H9 (cell line): ENCODE measurements around the gene ASIC3. TPM values are rescaled to one million over a fixed set of nuclear protein-coding genes. Genes with fewer than 3 reads are reported as not detected.

Source experiments
- DNase-seq: peaks from one replicate; pipeline ENCODE4 v3.0.0-alpha.2; 2017
- H2AFZ ChIP-seq: one replicate; pipeline ENCODE4 v1.6.1; 2013; ENCODE audit warnings: mild to moderate bottlenecking, low read length, control low read depth, moderate library complexity
- H2AK5ac ChIP-seq: 2 replicates; pipeline ENCODE4 v1.6.1; 2013; ENCODE audit warnings: low read length, control low read depth, mixed read lengths; ENCODE audit not compliant: insufficient read length
- H2BK120ac ChIP-seq: one replicate; pipeline ENCODE4 v1.6.1; 2013; ENCODE audit warnings: low read depth, mild to moderate bottlenecking, low read length, control low read depth, inconsistent platforms; ENCODE audit not compliant: poor library complexity, severe bottlenecking
- H2BK12ac ChIP-seq: 2 replicates; pipeline ENCODE4 v1.6.1; 2013; ENCODE audit warnings: low read length, control low read depth, mixed read lengths, low read depth; ENCODE audit not compliant: insufficient read length
- H2BK15ac ChIP-seq: 2 replicates; pipeline ENCODE4 v1.6.1; 2013; ENCODE audit warnings: low read depth, low read length, control low read depth
- H2BK20ac ChIP-seq: one replicate; pipeline ENCODE4 v1.6.1; 2013; ENCODE audit warnings: low read depth, mild to moderate bottlenecking, low read length, control low read depth, inconsistent platforms; ENCODE audit not compliant: poor library complexity, severe bottlenecking
- H2BK5ac ChIP-seq: 2 replicates; pipeline ENCODE4 v1.6.1; 2013; ENCODE audit warnings: low read length, control low read depth, mixed read lengths; ENCODE audit not compliant: insufficient read length
- H3K14ac ChIP-seq: 2 replicates; pipeline ENCODE4 v1.6.1; 2013; ENCODE audit warnings: low read length, control low read depth; ENCODE audit not compliant: insufficient read depth
- H3K18ac ChIP-seq: 2 replicates; pipeline ENCODE4 v1.6.1; 2013; ENCODE audit warnings: low read depth, mild to moderate bottlenecking, mixed read lengths, low read length, control low read depth; ENCODE audit not compliant: insufficient read length
- H3K23ac ChIP-seq: 2 replicates; pipeline ENCODE4 v1.6.1; 2013; ENCODE audit warnings: low read length, control low read depth, mixed read lengths, low read depth; ENCODE audit not compliant: insufficient read length
- H3K23me2 ChIP-seq: 2 replicates; pipeline ENCODE4 v1.6.1; 2013; ENCODE audit warnings: low read depth, mild to moderate bottlenecking, mixed read lengths, low read length, control low read depth; ENCODE audit not compliant: insufficient read length, poor library complexity, severe bottlenecking
- H3K27ac ChIP-seq: 2 replicates; pipeline ENCODE4 v1.5.1; 2013; ENCODE audit warnings: low read length, control low read depth, mixed read lengths, low read depth; ENCODE audit not compliant: insufficient read length
- H3K27me3 ChIP-seq: 2 replicates; pipeline ENCODE4 v1.6.1; 2013; ENCODE audit warnings: low read length, control low read depth, inconsistent platforms; ENCODE audit not compliant: insufficient read depth
- H3K4ac ChIP-seq: 2 replicates; pipeline ENCODE4 v1.6.1; 2013; ENCODE audit warnings: low read depth, mild to moderate bottlenecking, control low read depth, inconsistent platforms, low read length, moderate library complexity
- H3K4me1 ChIP-seq: 2 replicates; pipeline ENCODE4 v1.6.1; 2013; ENCODE audit warnings: low read length, control low read depth, inconsistent platforms; ENCODE audit not compliant: insufficient read depth
- H3K4me2 ChIP-seq: 2 replicates; pipeline ENCODE4 v1.6.1; 2013; ENCODE audit warnings: low read length, control low read depth, mixed read lengths; ENCODE audit not compliant: insufficient read length, insufficient read depth
- H3K56ac ChIP-seq: 2 replicates; pipeline ENCODE4 v1.6.1; 2013; ENCODE audit warnings: low read depth, mild to moderate bottlenecking, mixed read lengths, low read length, control low read depth; ENCODE audit not compliant: insufficient read length
- H3K79me1 ChIP-seq: 2 replicates; pipeline ENCODE4 v1.6.1; 2013; ENCODE audit warnings: low read depth, mild to moderate bottlenecking, moderate library complexity, low read length, control low read depth, inconsistent platforms; ENCODE audit not compliant: insufficient read depth, poor library complexity, severe bottlenecking
- H3K79me2 ChIP-seq: 2 replicates; pipeline ENCODE4 v1.6.1; 2013; ENCODE audit warnings: low read length, control low read depth, inconsistent platforms; ENCODE audit not compliant: insufficient read depth
- H3K9ac ChIP-seq: 2 replicates; pipeline ENCODE4 v1.6.1; 2013; ENCODE audit warnings: low read length, control low read depth, mixed read lengths; ENCODE audit not compliant: insufficient read length; ENCODE audit errors: extremely low read depth
- H3K9me3 ChIP-seq: one replicate; pipeline ENCODE4 v1.6.1; 2013; ENCODE audit warnings: low read depth, low read length, inconsistent platforms; ENCODE audit not compliant: control insufficient read depth
- H3T11ph ChIP-seq: one replicate; pipeline ENCODE4 v1.6.1; 2013; ENCODE audit warnings: mild to moderate bottlenecking, low read length, control low read depth, inconsistent platforms
- H4K20me1 ChIP-seq: one replicate; pipeline ENCODE4 v1.6.1; 2013; ENCODE audit not compliant: control insufficient read depth, insufficient read length, insufficient read depth
- H4K5ac ChIP-seq: 2 replicates; pipeline ENCODE4 v1.6.1; 2013; ENCODE audit warnings: low read depth, mild to moderate bottlenecking, mixed read lengths, low read length, control low read depth; ENCODE audit not compliant: insufficient read length
- H4K8ac ChIP-seq: replicated peaks from 2 replicates; pipeline ENCODE4 v1.6.1; 2013; ENCODE audit warnings: low read length, control low read depth, mixed read lengths, low read depth; ENCODE audit not compliant: insufficient read length
- H4K91ac ChIP-seq: 2 replicates; pipeline ENCODE4 v1.6.1; 2013; ENCODE audit warnings: low read depth, mild to moderate bottlenecking, moderate library complexity, mixed read lengths, low read length, control low read depth; ENCODE audit not compliant: insufficient read length
- H3K27ac Mint-ChIP-seq, 3 experiments: 2 replicates in 2 of 3; 3 replicates in 1 of 3; pipeline ENCODE4 v1.8.0; 2020 to 2021; ENCODE audit warnings: mixed read lengths in 3 of 3, mild to moderate bottlenecking in 1 of 3, moderate library complexity in 1 of 3
- H3K27me3 Mint-ChIP-seq: 2 replicates; pipeline ENCODE4 v1.8.0; 2021; ENCODE audit warnings: low read depth, mild to moderate bottlenecking, moderate library complexity, mixed read lengths
- H3K36me3 Mint-ChIP-seq, 3 experiments: 2 replicates in 2 of 3; 3 replicates in 1 of 3; pipeline ENCODE4 v1.8.0; 2020 to 2021; ENCODE audit warnings: low read depth in 3 of 3, mixed read lengths in 3 of 3; ENCODE audit not compliant: insufficient read depth in 1 of 3
- H3K4me1 Mint-ChIP-seq, 2 experiments: 2 replicates each; pipeline ENCODE4 v1.8.0; 2020; ENCODE audit warnings: mixed read lengths in 2 of 2
- H3K4me3 Mint-ChIP-seq, 2 experiments: 2 replicates in 1 of 2; 3 replicates in 1 of 2; pipeline ENCODE4 v1.8.0; 2020 to 2021; ENCODE audit warnings: mild to moderate bottlenecking in 2 of 2, mixed read lengths in 2 of 2, moderate library complexity in 1 of 2
- H3K9me3 Mint-ChIP-seq, 2 experiments: 2 replicates in 1 of 2; 3 replicates in 1 of 2; pipeline ENCODE4 v1.8.0; 2020; ENCODE audit warnings: mild to moderate bottlenecking in 2 of 2, mixed read lengths in 2 of 2, moderate library complexity in 1 of 2
- WGBS: extraction: QIAGEN DNeasy Blood & Tissue Kit; methylation state at CpG from one replicate; pipeline ENCODE4 v1.1.7; 2013; ENCODE audit warnings: missing lambda C conversion rate, low lambda C conversion rate, mixed read lengths; ENCODE audit not compliant: insufficient read length; ENCODE audit errors: extremely low coverage; 5-methylcytosine and 5-hydroxymethylcytosine counted together
- long read RNA-seq: library from polyadenylated mRNA; unstranded; transcript quantifications from one replicate; pipeline ENCODE4 v2.0.0, GENCODE V29; 2020
- total RNA-seq: library from RNA; stranded (reverse); gene quantifications from 2 replicates; pipeline ENCODE4 v1.2.1, GENCODE V29; 2021
- TF ChIP-seq, protein P1 (sequence below): fragments of 200-600 bp; sonication (generic); conservative IDR thresholded peaks from 3 replicates; pipeline ENCODE4 v1.8.0; 2021; ENCODE audit warnings: antibody characterized with exemption, mild to moderate bottlenecking

Gene ASIC3
- total RNA-seq = 1.7 and 2.3 TPM in 2 replicates
- long read RNA-seq = 0 reads

- Histone ChIP-seq H2AK5ac (no peak within 1 kb of the TSS), H3K4me1 (no peaks in the 10 kb centered on the region), H3K4me2 (no peak within 1 kb of the TSS), H3K23ac (no peak within 1 kb of the TSS), H3K23me2 (no peaks in the 10 kb centered on the region), H3K79me2 (no peaks in the 10 kb centered on the region), H3K18ac (no peak within 1 kb of the TSS), H3K56ac (no peak within 1 kb of the TSS), H3K9ac (no peak within 1 kb of the TSS), H2BK20ac (no peak within 1 kb of the TSS), H3K27ac (no peak within 1 kb of the TSS), H4K5ac (no peak within 1 kb of the TSS), H4K8ac (no peak within 1 kb of the TSS), H3K9me3 (no peaks in the 10 kb centered on the region), H2BK12ac (no peak within 1 kb of the TSS), H3K4ac (no peak within 1 kb of the TSS), H3T11ph (no peak within 1 kb of the TSS), H3K79me1 (no peaks in the 10 kb centered on the region), H2AFZ (no peak within 1 kb of the TSS), H2BK15ac (no peak within 1 kb of the TSS), H3K14ac (no peak within 1 kb of the TSS), H4K91ac (no peak within 1 kb of the TSS), H4K20me1 (no peaks in the 10 kb centered on the region), H2BK120ac (no peak within 1 kb of the TSS), H2BK5ac (no peak within 1 kb of the TSS), H3K27me3 (peaks cover 6% of the 10 kb centered on the region; the same call in 1 of the 2 replicates)
- WGBS = no CpG with 5 or more reads among the region's 22 CpGs
- no peak within 1 kb of the TSS; a peak in 1 of 5 replicates for H3K4me3 Mint-ChIP-seq
- H3K9me3 Mint-ChIP-seq = no peaks in the 10 kb centered on the region
- DNase-seq = no peak
- peaks cover 0 to 3% (median 0%) of the 10 kb centered on the region in 3 experiments; a peak in 1 of 7 replicates for H3K36me3 Mint-ChIP-seq
- peaks cover 52% of the 10 kb centered on the region for H3K27me3 Mint-ChIP-seq
- no peaks in the 10 kb centered on the region for H3K4me1 Mint-ChIP-seq
- TF ChIP-seq, protein P1, sequence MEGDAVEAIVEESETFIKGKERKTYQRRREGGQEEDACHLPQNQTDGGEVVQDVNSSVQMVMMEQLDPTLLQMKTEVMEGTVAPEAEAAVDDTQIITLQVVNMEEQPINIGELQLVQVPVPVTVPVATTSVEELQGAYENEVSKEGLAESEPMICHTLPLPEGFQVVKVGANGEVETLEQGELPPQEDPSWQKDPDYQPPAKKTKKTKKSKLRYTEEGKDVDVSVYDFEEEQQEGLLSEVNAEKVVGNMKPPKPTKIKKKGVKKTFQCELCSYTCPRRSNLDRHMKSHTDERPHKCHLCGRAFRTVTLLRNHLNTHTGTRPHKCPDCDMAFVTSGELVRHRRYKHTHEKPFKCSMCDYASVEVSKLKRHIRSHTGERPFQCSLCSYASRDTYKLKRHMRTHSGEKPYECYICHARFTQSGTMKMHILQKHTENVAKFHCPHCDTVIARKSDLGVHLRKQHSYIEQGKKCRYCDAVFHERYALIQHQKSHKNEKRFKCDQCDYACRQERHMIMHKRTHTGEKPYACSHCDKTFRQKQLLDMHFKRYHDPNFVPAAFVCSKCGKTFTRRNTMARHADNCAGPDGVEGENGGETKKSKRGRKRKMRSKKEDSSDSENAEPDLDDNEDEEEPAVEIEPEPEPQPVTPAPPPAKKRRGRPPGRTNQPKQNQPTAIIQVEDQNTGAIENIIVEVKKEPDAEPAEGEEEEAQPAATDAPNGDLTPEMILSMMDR = no peak
- H3K27ac Mint-ChIP-seq = 0 out of 7 replicates have a peak within 1 kb of the TSS, but pooled peaks of 1 of the 3 experiments have one; percentile 18
These were observed at the start of gene ASIC3 for GRCh38 chr7:151047976-151048815. Gene ASIC3 (plus strand): TSS chr7:151048531. CDS start chr7:151048886, 355 bp downstream.
